IPS-NIHi7 (cell line): Measurements from ENCODE around the gene ATP5MC2.
"Not testable (repeated sequence)": the region's sequence is repeated elsewhere in the genome, so short reads cannot be mapped to it uniquely, and the experiment has no call there.

Experiments
- DNase-seq: peaks from one replicate; pipeline ENCODE4 v3.0.0; 2012; ENCODE audit warnings: mixed read lengths; ENCODE audit errors: extremely low spot score

ATP5MC2 gene

DNA sequence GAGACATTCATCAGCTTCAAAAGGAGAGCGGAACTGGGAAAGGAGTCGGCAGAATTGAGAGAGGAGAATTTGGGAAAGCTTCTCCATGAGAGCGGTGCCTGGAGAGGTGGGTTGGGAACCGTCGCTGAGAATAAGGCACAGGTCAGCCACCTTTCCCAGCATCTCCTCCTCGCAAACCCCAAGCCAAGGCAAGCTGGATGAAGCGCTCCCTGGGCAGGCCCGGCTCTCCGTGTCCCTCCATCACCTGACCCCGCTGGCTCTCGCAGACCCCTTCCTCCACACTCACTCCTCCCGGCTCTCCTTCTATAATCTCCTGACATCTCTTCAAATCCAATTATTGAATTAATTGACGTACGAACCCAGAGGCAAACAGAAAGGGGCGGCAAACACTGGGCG, 18.9 kb upstream of the ATP5MC2 start:
- DNase-seq = peak; percentile 47

- DNase-seq = no peak
These were observed 12.3 kb upstream of the ATP5MC2 start for GRCh38 chr12:53688134-53688533.

DNA sequence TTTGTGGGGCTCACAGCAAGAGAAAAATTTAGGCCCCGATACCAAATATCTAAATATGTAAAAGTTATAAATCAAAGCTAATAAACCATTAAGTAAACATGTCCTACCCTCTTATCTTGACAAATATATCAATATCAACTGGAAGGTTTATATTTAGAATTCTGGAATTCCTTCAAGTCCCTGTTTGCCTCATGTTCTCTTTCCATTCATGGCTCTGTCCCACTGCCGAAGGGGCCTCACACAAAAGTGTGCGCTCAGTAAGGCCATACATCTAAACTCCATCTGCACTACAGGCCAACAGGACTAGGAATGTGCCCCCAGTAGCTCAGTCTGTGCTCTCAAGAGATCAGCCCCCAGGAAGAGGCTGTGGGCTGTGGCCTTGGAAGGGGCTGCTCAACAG, 10.6 kb upstream of the ATP5MC2 start:
- no peak for DNase-seq

- no peak for DNase-seq
These were observed 8.9 kb upstream of the ATP5MC2 start for GRCh38 chr12:53684654-53685220.

GRCh38 chr12:53683983-53684382, 8.1 kb upstream of the ATP5MC2 start:
- no peak for DNase-seq

DNA sequence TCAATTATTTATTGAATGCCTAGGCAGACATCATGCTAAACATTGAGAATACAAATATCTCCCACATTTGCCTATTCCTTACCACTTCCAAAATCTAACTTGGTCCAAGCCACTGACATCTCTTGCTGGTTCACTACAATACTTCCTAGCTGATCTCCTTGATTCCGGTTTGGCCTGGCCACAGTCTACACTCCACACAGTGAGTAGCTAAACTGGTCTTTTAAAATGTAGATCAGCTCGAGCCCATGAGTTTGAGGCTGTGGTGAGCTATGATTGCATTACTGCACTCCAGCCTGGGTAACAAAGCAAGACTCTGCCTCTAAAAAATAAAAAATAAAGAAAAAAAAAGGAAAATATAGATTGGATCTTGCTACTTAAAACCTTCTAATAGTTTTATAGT, 7.6 kb upstream of the ATP5MC2 start:
- no peak for DNase-seq

- DNase-seq = not testable (repeated sequence)
These were observed 4.2 kb upstream of the ATP5MC2 start for GRCh38 chr12:53680061-53680460.

DNA sequence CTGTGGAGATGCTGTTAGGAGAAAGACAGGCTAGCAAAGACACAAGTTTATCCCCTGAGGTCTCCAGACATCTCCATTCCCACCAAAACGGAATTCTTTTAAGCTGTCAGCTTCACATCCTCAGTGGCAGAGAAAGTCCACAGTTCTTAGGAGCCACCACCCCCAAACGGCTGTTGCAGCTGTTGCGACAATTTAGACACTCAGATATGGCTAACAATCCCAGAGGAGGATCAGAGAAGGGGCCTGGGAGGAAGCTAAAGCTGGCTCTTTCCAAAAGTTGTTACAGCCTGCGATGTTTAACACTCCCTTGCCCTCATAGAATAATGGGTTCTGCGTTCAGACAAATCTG, 1.9 kb upstream of the ATP5MC2 start:
- DNase-seq = no peak

DNA sequence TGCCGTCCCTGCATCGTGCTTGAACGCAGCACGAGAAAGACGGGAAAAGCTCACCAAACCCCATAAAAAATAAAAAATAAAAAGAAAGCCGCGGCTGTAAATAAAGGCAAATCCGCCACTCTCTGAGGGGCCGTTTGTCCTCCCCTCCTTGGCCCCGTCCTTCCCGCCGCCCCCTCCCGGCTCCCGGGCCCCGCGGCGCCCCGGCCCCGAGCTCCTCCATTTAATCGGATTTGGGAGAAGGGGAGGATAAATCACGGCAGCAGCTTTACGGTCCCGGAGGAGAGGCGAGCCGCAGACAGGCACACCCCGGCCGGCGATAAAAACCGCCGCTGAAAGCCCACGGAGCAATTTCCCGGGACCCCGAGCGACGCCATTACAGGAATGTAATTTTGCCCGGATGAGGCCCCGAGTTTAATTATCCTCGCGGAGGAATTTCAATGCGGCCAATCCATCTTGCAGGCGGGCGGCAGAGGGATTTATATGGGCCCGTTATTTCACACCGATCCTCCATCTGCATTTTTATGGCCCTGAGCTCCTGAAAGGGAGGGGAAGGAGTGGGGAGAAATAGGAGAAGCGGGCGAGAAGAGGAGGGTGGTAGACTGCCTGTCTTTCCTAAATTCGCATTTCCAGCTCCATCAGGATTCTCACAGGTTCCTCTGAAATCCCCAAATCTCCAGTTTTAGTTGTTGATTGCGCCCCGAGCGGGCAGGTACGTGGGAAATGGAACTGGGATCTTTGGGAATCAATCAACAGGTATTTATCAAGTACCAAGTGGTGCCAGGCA, 1.3 kb upstream of the ATP5MC2 start:
- DNase-seq = peak; percentile 37

DNA sequence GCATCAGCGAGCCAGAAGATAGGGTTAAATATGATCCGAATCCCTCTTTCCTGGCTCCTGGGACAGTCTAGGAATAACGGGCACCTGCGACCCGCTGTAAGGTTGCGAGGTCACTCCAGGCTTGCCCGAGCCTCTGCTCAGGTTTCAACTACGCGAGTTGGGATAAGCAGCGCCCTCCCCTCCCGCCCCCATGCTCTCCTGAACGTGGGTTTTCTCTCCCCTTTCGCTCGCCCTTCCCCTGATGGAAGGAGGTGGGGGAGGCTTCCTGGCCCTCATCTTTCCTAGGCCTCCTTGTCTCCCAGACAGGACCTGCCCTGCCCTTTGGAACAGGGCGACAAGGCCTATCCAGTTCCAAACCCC, 753 bp upstream of the ATP5MC2 start:
- peak; percentile 60 for DNase-seq

DNA sequence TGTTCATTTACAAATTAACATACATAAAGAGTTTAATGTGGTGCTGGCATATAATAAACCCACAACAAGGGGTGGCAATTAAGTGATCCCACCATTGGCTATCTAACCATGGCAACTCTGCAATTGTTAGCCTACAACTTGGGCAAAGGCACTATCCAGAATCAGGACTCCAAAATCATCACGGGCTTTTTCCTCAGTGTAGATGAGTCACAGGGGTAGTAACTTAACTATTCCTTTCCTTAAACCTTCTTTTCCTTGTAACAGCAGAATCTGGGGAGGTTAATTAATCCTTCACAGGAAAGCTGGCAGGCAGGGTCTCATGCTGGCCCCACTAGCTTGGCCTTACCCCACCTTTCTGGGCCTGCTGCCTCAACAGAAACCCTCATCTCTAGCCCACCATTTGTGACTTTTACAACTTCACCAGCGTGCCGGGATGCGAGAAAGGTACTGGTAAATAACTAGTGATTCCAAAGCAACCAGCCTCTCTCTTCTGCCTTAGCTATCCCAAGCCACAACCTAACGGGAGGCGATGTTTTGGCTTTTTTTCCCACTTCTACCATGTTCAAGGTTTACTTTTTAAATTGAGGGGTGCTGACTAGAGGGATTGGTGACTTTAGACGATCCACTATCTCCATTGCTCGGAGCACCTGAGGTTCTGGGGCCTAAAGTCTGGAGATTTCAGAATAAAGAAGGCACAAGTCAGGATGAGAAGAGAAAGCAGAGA, 744 bp downstream of the ATP5MC2 start:
- no peak for DNase-seq

- DNase-seq = no peak
These were observed 4.9 kb downstream of the ATP5MC2 start for GRCh38 chr12:53670971-53671370.

DNA sequence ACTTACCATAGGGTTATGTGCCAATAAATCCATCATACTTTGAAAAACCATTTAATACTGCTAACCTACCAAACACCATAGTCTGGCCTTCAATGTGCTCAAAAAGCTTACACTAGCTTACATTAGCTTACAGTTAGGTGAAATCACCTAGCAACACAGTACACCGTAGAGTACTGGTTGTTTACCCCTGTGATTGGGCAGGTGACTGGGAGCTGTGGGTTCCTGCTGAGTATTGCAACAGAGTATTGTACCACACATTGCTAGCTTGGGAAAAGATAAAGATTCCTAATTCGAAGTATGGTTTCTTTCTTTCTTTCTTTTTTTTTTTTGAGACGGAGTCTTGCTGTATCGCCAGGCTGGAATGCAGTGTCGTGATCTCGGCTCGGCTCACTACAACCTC, 5.6 kb downstream of the ATP5MC2 start:
- DNase-seq = no peak

- no peak for DNase-seq
These were observed 8.8 kb downstream of the ATP5MC2 start for GRCh38 chr12:53667080-53667479.

- no peak for DNase-seq
These were observed 10.9 kb downstream of the ATP5MC2 start for GRCh38 chr12:53664936-53665335.

DNA sequence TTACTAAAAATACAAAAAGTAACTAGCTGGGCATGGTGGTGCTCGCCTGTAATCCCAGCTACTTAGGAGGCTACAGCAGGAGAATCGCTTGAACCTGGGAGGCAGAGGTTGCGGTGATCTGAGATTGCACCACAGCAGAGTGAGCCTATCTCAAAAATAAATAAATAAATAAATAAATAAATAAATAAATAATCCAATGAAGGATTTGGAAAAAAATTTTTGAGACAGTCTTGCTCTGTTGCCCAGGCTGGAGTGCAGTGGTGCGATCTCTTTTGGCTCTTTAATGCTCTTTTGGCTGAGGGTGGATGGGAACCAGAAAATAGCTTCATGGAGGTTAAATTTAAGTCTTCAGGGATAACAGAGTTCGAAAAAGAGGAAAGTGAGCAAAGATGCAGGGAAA, 11.7 kb downstream of the ATP5MC2 start:
- no peak for DNase-seq

DNA sequence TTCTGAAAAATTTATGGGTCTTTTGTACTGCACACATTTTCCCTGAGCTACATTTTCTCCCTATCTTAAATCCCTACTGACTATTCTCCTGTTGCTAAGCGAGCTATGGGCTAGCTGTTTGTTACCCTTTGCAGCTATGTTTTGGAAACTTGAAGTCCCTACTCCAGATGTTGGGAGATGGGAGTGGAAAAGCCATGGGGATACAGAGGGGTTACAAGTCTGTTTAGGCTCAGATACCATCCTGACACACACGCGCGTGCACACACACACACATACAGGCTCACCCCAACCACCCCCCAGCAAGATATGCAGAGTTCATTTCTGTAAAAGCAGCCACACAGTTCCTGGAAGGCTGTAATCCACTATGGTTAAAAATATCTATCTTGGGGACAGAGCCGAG, 15.8 kb downstream of the ATP5MC2 start:
- DNase-seq = no peak

- no peak for DNase-seq
These were observed 16.3 kb downstream of the ATP5MC2 start for GRCh38 chr12:53659571-53659981.

GRCh38 chr12:53659011-53659551, 16.8 kb downstream of the ATP5MC2 start:
- DNase-seq = peak; percentile 33

DNA sequence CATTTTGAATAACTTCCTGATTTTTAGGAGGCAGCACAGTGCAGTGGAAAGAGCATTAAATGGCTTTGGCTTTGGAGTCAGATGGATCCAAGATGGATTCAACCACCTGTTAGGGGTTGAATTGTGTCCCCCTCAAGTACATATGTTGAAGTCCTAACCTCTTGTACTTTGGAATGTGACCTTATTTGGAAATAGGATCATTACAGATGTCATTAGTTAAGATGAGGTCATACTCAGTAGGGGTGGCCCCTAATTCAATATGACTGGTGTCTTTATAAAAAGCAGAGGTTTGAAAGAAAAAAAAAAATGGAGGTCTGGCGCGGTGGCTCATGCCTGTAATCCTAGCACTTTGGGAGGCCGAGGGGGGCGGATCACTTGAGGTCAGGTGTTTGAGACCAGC, 18.8 kb downstream of the ATP5MC2 start:
- DNase-seq = no peak

DNA sequence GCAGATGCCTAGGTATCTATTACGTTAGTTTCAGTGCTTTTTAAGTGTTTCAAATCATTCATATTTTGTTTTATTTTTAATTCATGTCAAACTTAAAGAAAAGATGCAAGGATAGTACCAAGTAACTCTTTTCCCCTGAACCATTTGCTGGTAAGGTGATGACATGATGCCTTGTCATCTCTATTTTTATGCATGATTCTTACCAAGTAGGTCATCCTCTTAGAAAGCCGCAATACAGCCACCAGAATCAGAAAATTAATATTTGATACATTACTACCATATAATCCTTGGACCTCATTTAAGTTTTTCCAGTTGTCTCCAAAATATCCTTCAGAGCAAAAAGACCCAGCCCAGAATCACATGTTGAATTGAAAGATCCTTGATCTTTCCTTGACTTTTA, 22.3 kb downstream of the ATP5MC2 start:
- DNase-seq = no peak

DNA sequence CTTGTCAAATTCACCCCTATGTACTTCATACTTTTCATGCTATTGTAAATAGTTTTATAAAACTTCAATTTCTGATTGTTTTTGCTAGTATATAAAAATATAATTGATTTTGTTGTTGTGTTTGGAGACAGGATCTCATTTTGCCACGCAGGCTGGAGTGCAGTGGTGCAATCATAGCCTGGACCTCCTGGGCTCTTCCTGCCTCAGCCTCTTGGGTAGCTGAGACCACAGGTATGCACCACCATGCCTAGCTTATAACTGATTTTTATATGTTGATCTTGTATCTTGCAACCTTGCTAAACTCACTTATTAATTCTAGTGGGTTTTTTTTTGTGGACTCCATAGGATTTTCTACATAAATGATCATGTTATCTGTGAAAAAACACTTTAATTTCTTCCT, 23.5 kb downstream of the ATP5MC2 start:
- no peak for DNase-seq

DNA sequence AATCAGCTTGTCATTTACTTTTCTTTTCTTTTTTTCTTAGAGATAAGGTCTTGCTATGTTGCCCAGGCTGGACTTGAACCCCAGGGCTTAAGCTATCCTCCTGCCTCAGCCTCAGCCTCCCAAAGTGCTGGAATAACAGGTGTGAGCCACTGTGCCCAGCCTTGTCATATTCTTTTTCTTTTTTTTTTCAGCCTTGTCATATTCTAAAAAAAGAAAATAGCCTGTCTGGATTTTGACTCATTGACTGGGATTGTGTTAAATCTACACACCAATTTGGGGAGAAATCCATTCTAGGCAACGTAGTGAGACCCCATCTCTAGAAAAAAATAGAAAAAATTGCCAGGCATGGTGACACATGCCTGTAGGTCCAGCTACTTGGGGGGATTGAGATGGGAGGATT, 24.1 kb downstream of the ATP5MC2 start:
- no peak for DNase-seq
